Natural killer cell (primary cell): ENCODE results near the gene TBC1D10A. TPM values are rescaled to one million over a fixed set of nuclear protein-coding genes. Genes with fewer than 3 reads are reported as not detected.
A peak's percentile ranks its signal among the peaks of the same experiment; 100 is the strongest.

ENCODE experiments used
- ATAC-seq, 3 donors: fragments of 150-1000 bp in 2 of 3; fragments of 200-7000 bp in 1 of 3; cut with Tn5 transposase; 1 replicate in 1 of 3; 2 replicates in 2 of 3; pipeline ENCODE4 v1.10.0; 2021; ENCODE audit warnings: mild to moderate bottlenecking in 2 of 3, moderate library complexity in 2 of 3
- DNase-seq, 2 donors: peaks; one replicate each; pipeline versions ENCODE4 v3.0.0 to v3.0.0-alpha.2; 2013 to 2021; ENCODE audit warnings: mixed read lengths in 1 of 2
- H3K27ac ChIP-seq: one replicate; pipeline ENCODE4 v1.5.1; 2013; ENCODE audit warnings: mild to moderate bottlenecking, low read length
- H3K27me3 ChIP-seq: one replicate; pipeline ENCODE4 v1.6.1; 2013; ENCODE audit warnings: low read length; ENCODE audit not compliant: control insufficient read depth, insufficient read depth
- H3K36me3 ChIP-seq: one replicate; pipeline ENCODE4 v1.6.1; 2013; ENCODE audit warnings: low read length; ENCODE audit not compliant: control insufficient read depth, insufficient read depth
- H3K4me1 ChIP-seq: one replicate; pipeline ENCODE4 v1.6.1; 2013; ENCODE audit warnings: low read length; ENCODE audit not compliant: control insufficient read depth, insufficient read depth
- H3K4me3 ChIP-seq: one replicate; pipeline ENCODE4 v1.5.1; 2013; ENCODE audit warnings: low read length
- H3K9me3 ChIP-seq: one replicate; pipeline ENCODE4 v1.6.1; 2013; ENCODE audit warnings: low read length; ENCODE audit not compliant: control insufficient read depth, insufficient read depth
- H3K27ac Mint-ChIP-seq, 2 donors: one replicate each; pipeline ENCODE4 v1.8.0; 2022; ENCODE audit warnings: mild to moderate bottlenecking in 2 of 2, mixed read lengths in 2 of 2, moderate library complexity in 1 of 2
- H3K27me3 Mint-ChIP-seq, 2 donors: one replicate each; pipeline ENCODE4 v1.8.0; 2022; ENCODE audit warnings: low read depth in 2 of 2, mixed read lengths in 2 of 2
- H3K36me3 Mint-ChIP-seq: one replicate; pipeline ENCODE4 v1.8.0; 2022; ENCODE audit warnings: mixed read lengths
- H3K4me1 Mint-ChIP-seq, 2 donors: one replicate each; pipeline ENCODE4 v1.8.0; 2022; ENCODE audit warnings: mixed read lengths in 2 of 2
- H3K4me3 Mint-ChIP-seq: one replicate; pipeline ENCODE4 v1.8.0; 2022; ENCODE audit warnings: mild to moderate bottlenecking, moderate library complexity, mixed read lengths
- H3K9me3 Mint-ChIP-seq, 2 donors: one replicate each; pipeline ENCODE4 v1.8.0; 2022; ENCODE audit warnings: mixed read lengths in 2 of 2
- WGBS: methylation state at CpG from one replicate; pipeline ENCODE4 v1.1.7; 2013; ENCODE audit warnings: missing lambda C conversion rate; ENCODE audit not compliant: insufficient coverage; 5-methylcytosine and 5-hydroxymethylcytosine counted together
- intact Hi-C: fragments of 100-400 bp; cut with micrococcal nuclease; formaldehyde crosslinking; loops from one replicate; pipeline ENCODE4 v1.14.2; 2022
- total RNA-seq, 4 donors: library from RNA; stranded (reverse); fragments of 120-200 nt in 1 of 4; gene quantifications; one replicate each; pipeline versions ENCODE4 v1.2.3 to v1.2.4, GENCODE V29; 2013 to 2022
- TF ChIP-seq, protein P1 (sequence below): fragments of 200-600 bp; IDR thresholded peaks from one replicate; pipeline ENCODE4 v1.8.0; 2022; ENCODE audit warnings: antibody characterized with exemption

The TBC1D10A gene
- total RNA-seq, 3 donors from 2014 or later (not counting 1 experiment from before 2014, with no cell fraction given), result 38.9 to 48.0 (median 47.9) TPM

DNA sequence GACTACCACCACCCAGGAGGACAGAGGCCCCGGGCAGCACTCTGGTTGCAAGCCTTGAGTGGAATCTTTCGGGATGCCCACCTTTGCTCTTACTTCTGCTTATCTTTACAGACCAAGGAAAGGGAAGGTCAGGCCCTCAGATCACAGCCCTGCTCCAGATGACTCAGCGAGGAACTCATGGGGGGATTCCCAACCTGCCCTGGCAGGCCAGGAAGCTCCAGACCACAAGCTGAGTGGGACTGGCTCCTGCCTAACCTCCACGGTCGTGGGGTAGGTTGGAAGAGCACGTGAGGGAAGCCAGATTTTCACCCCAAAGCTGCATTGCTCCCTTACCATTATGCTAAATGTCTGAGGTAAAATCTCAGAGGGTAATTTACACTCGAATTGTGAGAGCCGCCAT, 11.8 kb downstream of the TBC1D10A start:
- TF ChIP-seq, protein P1, sequence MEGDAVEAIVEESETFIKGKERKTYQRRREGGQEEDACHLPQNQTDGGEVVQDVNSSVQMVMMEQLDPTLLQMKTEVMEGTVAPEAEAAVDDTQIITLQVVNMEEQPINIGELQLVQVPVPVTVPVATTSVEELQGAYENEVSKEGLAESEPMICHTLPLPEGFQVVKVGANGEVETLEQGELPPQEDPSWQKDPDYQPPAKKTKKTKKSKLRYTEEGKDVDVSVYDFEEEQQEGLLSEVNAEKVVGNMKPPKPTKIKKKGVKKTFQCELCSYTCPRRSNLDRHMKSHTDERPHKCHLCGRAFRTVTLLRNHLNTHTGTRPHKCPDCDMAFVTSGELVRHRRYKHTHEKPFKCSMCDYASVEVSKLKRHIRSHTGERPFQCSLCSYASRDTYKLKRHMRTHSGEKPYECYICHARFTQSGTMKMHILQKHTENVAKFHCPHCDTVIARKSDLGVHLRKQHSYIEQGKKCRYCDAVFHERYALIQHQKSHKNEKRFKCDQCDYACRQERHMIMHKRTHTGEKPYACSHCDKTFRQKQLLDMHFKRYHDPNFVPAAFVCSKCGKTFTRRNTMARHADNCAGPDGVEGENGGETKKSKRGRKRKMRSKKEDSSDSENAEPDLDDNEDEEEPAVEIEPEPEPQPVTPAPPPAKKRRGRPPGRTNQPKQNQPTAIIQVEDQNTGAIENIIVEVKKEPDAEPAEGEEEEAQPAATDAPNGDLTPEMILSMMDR, result no peak
- peaks cover 8% of the 10 kb centered on the region for H3K36me3 ChIP-seq
- no peak overlapping the region for H3K4me3 Mint-ChIP-seq
- peaks cover 87 to 97% of the 10 kb centered on the region in 2 donors for H3K4me1 Mint-ChIP-seq
- H3K4me3 ChIP-seq, result no peak overlapping the region
- no peaks in the 10 kb centered on the region for H3K9me3 Mint-ChIP-seq
- no peak overlapping the region for H3K27ac ChIP-seq
- DNase-seq, result peak in 1 of 2 donors; percentile 74
- peaks cover 93% of the 10 kb centered on the region for H3K4me1 ChIP-seq
- no peaks in the 10 kb centered on the region for H3K36me3 Mint-ChIP-seq
- peak in 2 of 3 donors; percentile 59 to 63 for ATAC-seq
- H3K27me3 Mint-ChIP-seq, result no peaks in the 10 kb centered on the region
- peak overlapping the region; percentile 37 to 80 for H3K27ac Mint-ChIP-seq
- no peaks in the 10 kb centered on the region for H3K27me3 ChIP-seq
- intact Hi-C loops, result no loop called here
- no peaks in the 10 kb centered on the region for H3K9me3 ChIP-seq
- WGBS, result 53% methylated on average over 6 of the region's 8 CpGs

DNA sequence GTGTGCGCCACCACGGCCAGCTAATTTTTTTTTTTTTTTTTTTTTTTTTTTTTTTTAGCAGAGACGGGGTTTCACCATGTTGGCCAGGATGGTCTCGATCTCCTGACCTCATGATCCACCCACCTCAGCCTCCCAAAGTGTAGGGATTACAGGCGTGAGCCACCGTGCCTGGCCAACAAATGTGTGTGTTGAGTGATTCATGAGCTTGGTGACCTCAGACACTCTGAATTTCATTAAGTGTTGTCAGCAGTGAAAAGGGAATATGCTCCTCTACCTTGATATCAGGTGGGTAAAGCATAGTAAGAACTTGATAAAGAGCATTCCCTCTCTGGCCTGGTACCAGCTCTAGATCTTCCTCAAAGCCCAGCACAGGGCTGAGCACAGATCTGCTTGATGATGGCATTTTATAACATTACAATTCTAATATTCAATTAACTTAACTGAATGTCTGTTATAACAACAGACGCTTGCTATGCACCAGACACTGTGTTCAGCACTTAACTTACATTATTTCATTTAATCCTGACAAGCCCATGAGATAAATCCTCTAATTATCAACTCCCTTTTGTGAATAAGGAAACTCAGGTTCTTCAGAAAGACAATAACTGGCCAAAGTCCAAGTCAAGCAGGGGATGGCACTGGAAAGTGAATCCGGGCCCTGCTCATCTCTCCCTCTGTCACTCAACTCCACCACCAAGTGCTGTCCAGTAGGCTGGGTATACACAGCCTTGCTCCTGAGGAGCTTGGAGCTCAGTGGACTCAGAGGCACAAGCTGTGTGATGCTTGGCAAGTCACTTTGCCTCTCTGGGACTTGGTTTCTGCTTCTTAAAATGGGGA, 13.0 kb downstream of the TBC1D10A start:
- peaks cover 82 to 97% of the 10 kb centered on the region in 2 donors for H3K4me1 Mint-ChIP-seq
- H3K27me3 Mint-ChIP-seq, result no peaks in the 10 kb centered on the region
- H3K9me3 Mint-ChIP-seq, result no peaks in the 10 kb centered on the region
- no peak for DNase-seq
- Histone ChIP-seq H3K36me3 (no peaks in the 10 kb centered on the region), H3K9me3 (no peaks in the 10 kb centered on the region), H3K4me3 (no peak overlapping the region), H3K27me3 (no peaks in the 10 kb centered on the region), H3K4me1 (peaks cover 93% of the 10 kb centered on the region), H3K27ac (no peak overlapping the region)
- TF ChIP-seq, protein P1, result no peak
- H3K4me3 Mint-ChIP-seq, result peak overlapping the region; percentile 29
- H3K27ac Mint-ChIP-seq, result peak overlapping the region in 1 of 2 donors; percentile 80
- 97% methylated on average over 4 of the region's 8 CpGs for WGBS
- intact Hi-C loops, result no loop called here
- no peaks in the 10 kb centered on the region for H3K36me3 Mint-ChIP-seq
- no peak for ATAC-seq

GRCh38 chr22:30312053-30312452, 14.7 kb downstream of the TBC1D10A start:
- H3K4me1 ChIP-seq, result peaks cover 99% of the 10 kb centered on the region
- H3K9me3 Mint-ChIP-seq, result no peaks in the 10 kb centered on the region
- DNase-seq (no peak), ATAC-seq (no peak)
- peaks cover 85 to 95% of the 10 kb centered on the region in 2 donors for H3K4me1 Mint-ChIP-seq
- H3K36me3 Mint-ChIP-seq, result no peaks in the 10 kb centered on the region
- TF ChIP-seq, protein P1, result no peak
- intact Hi-C loops, result no loop called here
- H3K9me3 ChIP-seq, result no peaks in the 10 kb centered on the region
- no peaks in the 10 kb centered on the region for H3K27me3 ChIP-seq
- 97% methylated on average over 6 of the region's 6 CpGs for WGBS
- no peaks in the 10 kb centered on the region for H3K27me3 Mint-ChIP-seq
- H3K27ac Mint-ChIP-seq, result peak overlapping the region; percentile 29 to 71
- H3K4me3 Mint-ChIP-seq, result no peak overlapping the region
- no peak overlapping the region for H3K4me3 ChIP-seq
- H3K36me3 ChIP-seq, result no peaks in the 10 kb centered on the region
- no peak overlapping the region for H3K27ac ChIP-seq
